ENCODE measurements around the gene SMC5. TPM values are rescaled to one million over a fixed set of nuclear protein-coding genes. Genes with fewer than 3 reads are reported as not detected.

Gene SMC5
- total and polyA plus RNA-seq, 2 donors (not counting 1 experiment from before 2014, with no cell fraction given): 8.9 to 82.1 TPM

DNA sequence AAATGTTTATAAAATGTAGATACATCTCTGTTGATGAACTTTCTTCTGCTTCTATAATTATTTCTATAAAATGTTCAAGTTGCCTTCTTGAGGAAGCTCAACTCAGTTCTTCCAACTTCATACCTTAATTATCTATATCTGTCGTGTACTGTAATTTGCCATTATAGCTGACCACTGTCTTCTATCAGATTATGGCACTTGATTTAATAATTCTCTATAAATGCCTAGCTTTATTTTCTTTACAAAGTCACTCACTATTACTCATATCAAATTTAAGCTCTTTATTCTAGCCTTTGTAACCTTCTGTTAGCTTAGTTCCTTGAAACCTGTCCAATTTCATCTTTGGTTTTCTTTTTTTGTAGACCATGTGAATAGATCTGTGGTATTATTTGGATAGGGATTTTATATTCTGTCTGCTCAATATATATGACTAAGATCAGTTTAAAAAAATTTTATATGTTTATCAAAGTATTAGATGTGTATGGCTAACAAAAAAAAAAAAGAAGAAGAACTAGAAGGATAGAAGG is 39.5 kb downstream of the SMC5 start:
- Histone ChIP-seq H3K79me2 (ENCODE audit: control insufficient read depth, insufficient read depth, low read length) (peaks cover 3% of the 10 kb centered on the region), H3K9me3 (ENCODE audit: control extremely low read depth in 1 of 3, control insufficient read depth in 2 of 3, insufficient read depth in 1 of 3, low read length in 2 of 3) (no peaks in the 10 kb centered on the region), H3K4me1 (ENCODE audit: control insufficient read depth in 2 of 2, insufficient read depth in 2 of 2, low read length in 2 of 2) (no peaks in the 10 kb centered on the region), H3K36me3 (replicated peaks in 1 of 2; ENCODE audit: control extremely low read depth in 1 of 2, control insufficient read depth in 1 of 2, extremely low read depth in 1 of 2, insufficient read depth in 2 of 2, low read length in 1 of 2) (peaks cover 2 to 49% of the 10 kb centered on the region in 2 experiments), H2AFZ (ENCODE audit: insufficient read depth, low read depth, low read length, poor library complexity, severe bottlenecking) (no peak overlapping the region), H3K4me3 (ENCODE audit: control extremely low read depth in 1 of 5, extremely low read depth in 1 of 5, insufficient read depth in 1 of 5, low read depth in 2 of 5, low read length in 4 of 5) (no peak overlapping the region), H4K20me1 (ENCODE audit: control insufficient read depth, insufficient read depth, low read length, poor library complexity, severe bottlenecking) (no peaks in the 10 kb centered on the region), H3K9ac (ENCODE audit: low read length) (no peak overlapping the region), H3K4me2 (replicated peaks; ENCODE audit: low read depth, low read length, poor library complexity, severe bottlenecking) (no peak overlapping the region), H3K27ac (ENCODE audit: low read length in 2 of 2) (no peak overlapping the region), H3K27me3 (replicated peaks in 1 of 4; ENCODE audit: control extremely low read depth in 1 of 4, control insufficient read depth in 3 of 4, insufficient read depth in 4 of 4, low read length in 3 of 4) (no peaks in the 10 kb centered on the region)
- TF ChIP-seq, protein P1, sequence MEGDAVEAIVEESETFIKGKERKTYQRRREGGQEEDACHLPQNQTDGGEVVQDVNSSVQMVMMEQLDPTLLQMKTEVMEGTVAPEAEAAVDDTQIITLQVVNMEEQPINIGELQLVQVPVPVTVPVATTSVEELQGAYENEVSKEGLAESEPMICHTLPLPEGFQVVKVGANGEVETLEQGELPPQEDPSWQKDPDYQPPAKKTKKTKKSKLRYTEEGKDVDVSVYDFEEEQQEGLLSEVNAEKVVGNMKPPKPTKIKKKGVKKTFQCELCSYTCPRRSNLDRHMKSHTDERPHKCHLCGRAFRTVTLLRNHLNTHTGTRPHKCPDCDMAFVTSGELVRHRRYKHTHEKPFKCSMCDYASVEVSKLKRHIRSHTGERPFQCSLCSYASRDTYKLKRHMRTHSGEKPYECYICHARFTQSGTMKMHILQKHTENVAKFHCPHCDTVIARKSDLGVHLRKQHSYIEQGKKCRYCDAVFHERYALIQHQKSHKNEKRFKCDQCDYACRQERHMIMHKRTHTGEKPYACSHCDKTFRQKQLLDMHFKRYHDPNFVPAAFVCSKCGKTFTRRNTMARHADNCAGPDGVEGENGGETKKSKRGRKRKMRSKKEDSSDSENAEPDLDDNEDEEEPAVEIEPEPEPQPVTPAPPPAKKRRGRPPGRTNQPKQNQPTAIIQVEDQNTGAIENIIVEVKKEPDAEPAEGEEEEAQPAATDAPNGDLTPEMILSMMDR (IDR thresholded peaks at IDR 0.05): no peak
- TF ChIP-seq EZH2 (IDR thresholded peaks at IDR 0.05; ENCODE audit: borderline replicate concordance, insufficient read depth, low read depth, low read length, poor library complexity, severe bottlenecking): no peak
- Mint-ChIP-seq H3K4me3 (no peak overlapping the region), H3K9me3 (ENCODE audit: insufficient read depth) (no peaks in the 10 kb centered on the region), H3K27me3 (no peaks in the 10 kb centered on the region), H3K4me1 (no peaks in the 10 kb centered on the region), H3K27ac (no peak overlapping the region)
- DNase-seq (no peak), ATAC-seq (ENCODE audit: low read depth) (no peak)
- no CpG with 5 or more reads among the region's 1 CpG for WGBS (ENCODE audit: insufficient coverage)
- POLR2A ChIA-PET: no interaction called here
- CTCF ChIA-PET: no interaction called here
- intact Hi-C loops (cut with micrococcal nuclease): no loop called here

GRCh38 chr9:70303268-70303667 is 44.5 kb downstream of the SMC5 start:
- CTCF ChIA-PET: no interaction called here
- POLR2A ChIA-PET: no interaction called here
- no peak overlapping the region for H3K4me3 Mint-ChIP-seq
- Histone ChIP-seq H3K27me3 (replicated peaks in 1 of 4; ENCODE audit: control extremely low read depth in 1 of 4, control insufficient read depth in 3 of 4, insufficient read depth in 4 of 4, low read length in 3 of 4) (no peaks in the 10 kb centered on the region), H3K4me3 (ENCODE audit: control extremely low read depth in 1 of 5, extremely low read depth in 1 of 5, insufficient read depth in 1 of 5, low read depth in 2 of 5, low read length in 4 of 5) (no peak overlapping the region), H4K20me1 (ENCODE audit: control insufficient read depth, insufficient read depth, low read length, poor library complexity, severe bottlenecking) (no peaks in the 10 kb centered on the region), H3K27ac (ENCODE audit: low read length in 2 of 2) (no peak overlapping the region), H3K4me2 (replicated peaks; ENCODE audit: low read depth, low read length, poor library complexity, severe bottlenecking) (no peak overlapping the region), H3K4me1 (ENCODE audit: control insufficient read depth in 2 of 2, insufficient read depth in 2 of 2, low read length in 2 of 2) (no peaks in the 10 kb centered on the region), H3K36me3 (replicated peaks in 1 of 2; ENCODE audit: control extremely low read depth in 1 of 2, control insufficient read depth in 1 of 2, extremely low read depth in 1 of 2, insufficient read depth in 2 of 2, low read length in 1 of 2) (peaks cover 2 to 46% of the 10 kb centered on the region in 2 experiments), H3K9ac (ENCODE audit: low read length) (no peak overlapping the region), H2AFZ (ENCODE audit: insufficient read depth, low read depth, low read length, poor library complexity, severe bottlenecking) (no peak overlapping the region), H3K79me2 (ENCODE audit: control insufficient read depth, insufficient read depth, low read length) (no peaks in the 10 kb centered on the region), H3K9me3 (ENCODE audit: control extremely low read depth in 1 of 3, control insufficient read depth in 2 of 3, insufficient read depth in 1 of 3, low read length in 2 of 3) (no peaks in the 10 kb centered on the region)
- no peaks in the 10 kb centered on the region for H3K9me3 Mint-ChIP-seq (ENCODE audit: insufficient read depth)
- no peaks in the 10 kb centered on the region for H3K27me3 Mint-ChIP-seq
- ATAC-seq (ENCODE audit: low read depth): no peak
- TF ChIP-seq, protein P1 (IDR thresholded peaks at IDR 0.05): no peak
- TF ChIP-seq EZH2 (IDR thresholded peaks at IDR 0.05; ENCODE audit: borderline replicate concordance, insufficient read depth, low read depth, low read length, poor library complexity, severe bottlenecking): no peak
- no peak overlapping the region for H3K27ac Mint-ChIP-seq
- intact Hi-C loops (cut with micrococcal nuclease): no loop called here
- no CpG with 5 or more reads among the region's 5 CpGs for WGBS (ENCODE audit: insufficient coverage)
- DNase-seq: no peak
- H3K4me1 Mint-ChIP-seq: no peaks in the 10 kb centered on the region
